ENCODE measurements around the gene SLC10A7. TPM values are rescaled to one million over a fixed set of nuclear protein-coding genes. Genes with fewer than 3 reads are reported as not detected.

The SLC10A7 gene
- total and polyA plus RNA-seq, 4 donors = 3.7 to 18.7 (median 7.6) TPM

DNA sequence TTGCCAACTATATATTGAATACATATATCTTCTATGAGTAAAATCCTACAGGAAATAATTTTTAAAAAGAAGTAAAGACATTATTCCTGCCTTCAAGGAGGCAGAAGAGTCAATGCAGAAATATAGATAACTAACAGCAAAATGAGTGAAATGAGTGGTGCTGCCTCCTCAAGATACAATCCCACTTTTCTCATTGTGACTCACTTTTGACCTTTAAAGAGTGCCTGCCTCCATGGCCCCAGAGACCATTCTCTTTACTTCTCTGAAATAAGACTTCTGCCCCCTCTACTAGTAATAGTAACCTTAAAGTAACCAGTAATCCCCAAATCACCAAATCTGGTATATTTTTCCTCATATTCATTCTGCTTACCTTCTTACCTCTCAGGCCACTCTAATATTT lies 15.5 kb downstream of the SLC10A7 start:
- no peak overlapping the region for H3K4me3 ChIP-seq (ENCODE audit: low read depth in 1 of 3, low read length in 3 of 3)
- DNase-seq (ENCODE audit: low spot score) = no peak
- peaks cover 4 to 13% (median 8%) of the 10 kb centered on the region in 4 donors for H3K36me3 ChIP-seq (ENCODE audit: control insufficient read depth in 4 of 4, insufficient read depth in 3 of 4, low read depth in 1 of 4, low read length in 3 of 4)
- TF ChIP-seq RAD21 (IDR thresholded peaks at IDR 0.05) = no peak
- no peak for TF ChIP-seq FOXA2 (IDR thresholded peaks at IDR 0.05)
- no peak for TF ChIP-seq EGR1 (IDR thresholded peaks at IDR 0.05; ENCODE audit: low read depth in 2 of 2)
- TF ChIP-seq, protein P1, sequence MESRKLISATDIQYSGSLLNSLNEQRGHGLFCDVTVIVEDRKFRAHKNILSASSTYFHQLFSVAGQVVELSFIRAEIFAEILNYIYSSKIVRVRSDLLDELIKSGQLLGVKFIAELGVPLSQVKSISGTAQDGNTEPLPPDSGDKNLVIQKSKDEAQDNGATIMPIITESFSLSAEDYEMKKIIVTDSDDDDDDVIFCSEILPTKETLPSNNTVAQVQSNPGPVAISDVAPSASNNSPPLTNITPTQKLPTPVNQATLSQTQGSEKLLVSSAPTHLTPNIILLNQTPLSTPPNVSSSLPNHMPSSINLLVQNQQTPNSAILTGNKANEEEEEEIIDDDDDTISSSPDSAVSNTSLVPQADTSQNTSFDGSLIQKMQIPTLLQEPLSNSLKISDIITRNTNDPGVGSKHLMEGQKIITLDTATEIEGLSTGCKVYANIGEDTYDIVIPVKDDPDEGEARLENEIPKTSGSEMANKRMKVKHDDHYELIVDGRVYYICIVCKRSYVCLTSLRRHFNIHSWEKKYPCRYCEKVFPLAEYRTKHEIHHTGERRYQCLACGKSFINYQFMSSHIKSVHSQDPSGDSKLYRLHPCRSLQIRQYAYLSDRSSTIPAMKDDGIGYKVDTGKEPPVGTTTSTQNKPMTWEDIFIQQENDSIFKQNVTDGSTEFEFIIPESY (IDR thresholded peaks at IDR 0.05) = no peak
- TF ChIP-seq HNF4A (conservative IDR thresholded peaks at IDR 0.05) = no peak
- no peak for TF ChIP-seq GABPA (IDR thresholded peaks at IDR 0.05 in 1 of 2, conservative IDR thresholded peaks at IDR 0.05 in 1 of 2)
- no peak for TF ChIP-seq FOXA1 (IDR thresholded peaks at IDR 0.05)
- TF ChIP-seq TAF1 (conservative IDR thresholded peaks at IDR 0.05) = no peak
- TF ChIP-seq, protein P2, sequence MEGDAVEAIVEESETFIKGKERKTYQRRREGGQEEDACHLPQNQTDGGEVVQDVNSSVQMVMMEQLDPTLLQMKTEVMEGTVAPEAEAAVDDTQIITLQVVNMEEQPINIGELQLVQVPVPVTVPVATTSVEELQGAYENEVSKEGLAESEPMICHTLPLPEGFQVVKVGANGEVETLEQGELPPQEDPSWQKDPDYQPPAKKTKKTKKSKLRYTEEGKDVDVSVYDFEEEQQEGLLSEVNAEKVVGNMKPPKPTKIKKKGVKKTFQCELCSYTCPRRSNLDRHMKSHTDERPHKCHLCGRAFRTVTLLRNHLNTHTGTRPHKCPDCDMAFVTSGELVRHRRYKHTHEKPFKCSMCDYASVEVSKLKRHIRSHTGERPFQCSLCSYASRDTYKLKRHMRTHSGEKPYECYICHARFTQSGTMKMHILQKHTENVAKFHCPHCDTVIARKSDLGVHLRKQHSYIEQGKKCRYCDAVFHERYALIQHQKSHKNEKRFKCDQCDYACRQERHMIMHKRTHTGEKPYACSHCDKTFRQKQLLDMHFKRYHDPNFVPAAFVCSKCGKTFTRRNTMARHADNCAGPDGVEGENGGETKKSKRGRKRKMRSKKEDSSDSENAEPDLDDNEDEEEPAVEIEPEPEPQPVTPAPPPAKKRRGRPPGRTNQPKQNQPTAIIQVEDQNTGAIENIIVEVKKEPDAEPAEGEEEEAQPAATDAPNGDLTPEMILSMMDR (IDR thresholded peaks at IDR 0.05; ENCODE audit: low read depth, low read length, missing input control) = no peak
- TF ChIP-seq YY1 (IDR thresholded peaks at IDR 0.05) = no peak
- no peak for TF ChIP-seq RXRA (IDR thresholded peaks at IDR 0.05)
- H3K27ac ChIP-seq (ENCODE audit: low read depth in 1 of 2, low read length in 2 of 2) = no peak overlapping the region
- H3K27me3 ChIP-seq (ENCODE audit: control insufficient read depth in 4 of 4, insufficient read depth in 4 of 4, low read length in 3 of 4) = no peaks in the 10 kb centered on the region
- H3K9me3 ChIP-seq (ENCODE audit: control insufficient read depth in 4 of 4, low read length in 3 of 4) = no peaks in the 10 kb centered on the region
- no peak overlapping the region for H3K9ac ChIP-seq (ENCODE audit: low read depth in 1 of 2, low read length in 2 of 2)
- no peaks in the 10 kb centered on the region for H3K4me1 ChIP-seq (ENCODE audit: control insufficient read depth in 4 of 4, insufficient read depth in 4 of 4, low read length in 3 of 4)

DNA sequence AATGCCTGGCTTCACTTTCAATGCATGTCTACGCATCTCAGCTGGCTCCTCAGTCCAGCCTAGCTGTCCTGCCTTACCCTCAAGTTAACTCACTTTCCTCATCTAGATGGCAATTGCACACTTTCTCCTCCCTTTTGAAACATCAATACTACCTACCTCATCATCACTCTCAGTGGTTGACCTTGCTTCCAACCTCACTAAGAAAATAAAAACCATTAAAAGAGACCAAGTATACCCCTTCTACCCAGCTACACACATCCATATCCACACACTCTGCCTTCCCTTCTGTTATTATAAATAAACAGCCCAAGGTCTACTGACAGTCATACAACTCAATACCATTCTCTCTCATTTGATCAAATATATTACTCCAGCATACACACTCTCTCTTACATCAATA lies 21.5 kb downstream of the SLC10A7 start:
- no peaks in the 10 kb centered on the region for H3K27me3 ChIP-seq (ENCODE audit: control insufficient read depth in 4 of 4, insufficient read depth in 4 of 4, low read length in 3 of 4)
- H3K9me3 ChIP-seq (ENCODE audit: control insufficient read depth in 4 of 4, low read length in 3 of 4) = no peaks in the 10 kb centered on the region
- no peak overlapping the region for H3K4me3 ChIP-seq (ENCODE audit: low read depth in 1 of 3, low read length in 3 of 3)
- H3K27ac ChIP-seq (ENCODE audit: low read depth in 1 of 2, low read length in 2 of 2) = no peak overlapping the region
- no peaks in the 10 kb centered on the region for H3K4me1 ChIP-seq (ENCODE audit: control insufficient read depth in 4 of 4, insufficient read depth in 4 of 4, low read length in 3 of 4)
- TF ChIP-seq FOXA2 (IDR thresholded peaks at IDR 0.05) (no peak), SP1 (IDR thresholded peaks at IDR 0.05) (no peak), GABPA (IDR thresholded peaks at IDR 0.05 in 1 of 2, conservative IDR thresholded peaks at IDR 0.05 in 1 of 2) (no peak), YY1 (IDR thresholded peaks at IDR 0.05) (no peak), FOXA1 (IDR thresholded peaks at IDR 0.05) (no peak), EGR1 (IDR thresholded peaks at IDR 0.05; ENCODE audit: low read depth in 2 of 2) (no peak), NR2F2 (IDR thresholded peaks at IDR 0.05) (no peak), TAF1 (conservative IDR thresholded peaks at IDR 0.05) (no peak), RAD21 (IDR thresholded peaks at IDR 0.05) (no peak), JUND (IDR thresholded peaks at IDR 0.05) (no peak), RXRA (IDR thresholded peaks at IDR 0.05) (no peak), HNF4G (IDR thresholded peaks at IDR 0.05) (no peak), HNF4A (conservative IDR thresholded peaks at IDR 0.05) (no peak)
- TF ChIP-seq, protein P3, sequence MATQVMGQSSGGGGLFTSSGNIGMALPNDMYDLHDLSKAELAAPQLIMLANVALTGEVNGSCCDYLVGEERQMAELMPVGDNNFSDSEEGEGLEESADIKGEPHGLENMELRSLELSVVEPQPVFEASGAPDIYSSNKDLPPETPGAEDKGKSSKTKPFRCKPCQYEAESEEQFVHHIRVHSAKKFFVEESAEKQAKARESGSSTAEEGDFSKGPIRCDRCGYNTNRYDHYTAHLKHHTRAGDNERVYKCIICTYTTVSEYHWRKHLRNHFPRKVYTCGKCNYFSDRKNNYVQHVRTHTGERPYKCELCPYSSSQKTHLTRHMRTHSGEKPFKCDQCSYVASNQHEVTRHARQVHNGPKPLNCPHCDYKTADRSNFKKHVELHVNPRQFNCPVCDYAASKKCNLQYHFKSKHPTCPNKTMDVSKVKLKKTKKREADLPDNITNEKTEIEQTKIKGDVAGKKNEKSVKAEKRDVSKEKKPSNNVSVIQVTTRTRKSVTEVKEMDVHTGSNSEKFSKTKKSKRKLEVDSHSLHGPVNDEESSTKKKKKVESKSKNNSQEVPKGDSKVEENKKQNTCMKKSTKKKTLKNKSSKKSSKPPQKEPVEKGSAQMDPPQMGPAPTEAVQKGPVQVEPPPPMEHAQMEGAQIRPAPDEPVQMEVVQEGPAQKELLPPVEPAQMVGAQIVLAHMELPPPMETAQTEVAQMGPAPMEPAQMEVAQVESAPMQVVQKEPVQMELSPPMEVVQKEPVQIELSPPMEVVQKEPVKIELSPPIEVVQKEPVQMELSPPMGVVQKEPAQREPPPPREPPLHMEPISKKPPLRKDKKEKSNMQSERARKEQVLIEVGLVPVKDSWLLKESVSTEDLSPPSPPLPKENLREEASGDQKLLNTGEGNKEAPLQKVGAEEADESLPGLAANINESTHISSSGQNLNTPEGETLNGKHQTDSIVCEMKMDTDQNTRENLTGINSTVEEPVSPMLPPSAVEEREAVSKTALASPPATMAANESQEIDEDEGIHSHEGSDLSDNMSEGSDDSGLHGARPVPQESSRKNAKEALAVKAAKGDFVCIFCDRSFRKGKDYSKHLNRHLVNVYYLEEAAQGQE (IDR thresholded peaks at IDR 0.05) = no peak
- TF ChIP-seq, protein P4, sequence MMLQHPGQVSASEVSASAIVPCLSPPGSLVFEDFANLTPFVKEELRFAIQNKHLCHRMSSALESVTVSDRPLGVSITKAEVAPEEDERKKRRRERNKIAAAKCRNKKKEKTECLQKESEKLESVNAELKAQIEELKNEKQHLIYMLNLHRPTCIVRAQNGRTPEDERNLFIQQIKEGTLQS (IDR thresholded peaks at IDR 0.05) = no peak
- TF ChIP-seq, protein P1 (IDR thresholded peaks at IDR 0.05) = no peak
- TF ChIP-seq, protein P2 (IDR thresholded peaks at IDR 0.05; ENCODE audit: low read depth, low read length, missing input control) = no peak
- TF ChIP-seq, protein P5, sequence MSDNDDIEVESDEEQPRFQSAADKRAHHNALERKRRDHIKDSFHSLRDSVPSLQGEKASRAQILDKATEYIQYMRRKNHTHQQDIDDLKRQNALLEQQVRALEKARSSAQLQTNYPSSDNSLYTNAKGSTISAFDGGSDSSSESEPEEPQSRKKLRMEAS (IDR thresholded peaks at IDR 0.05) = no peak
- 98% methylated on average over 1 of the region's 1 CpG for WGBS
- peaks cover 2 to 12% (median 6%) of the 10 kb centered on the region in 4 donors for H3K36me3 ChIP-seq (ENCODE audit: control insufficient read depth in 4 of 4, insufficient read depth in 3 of 4, low read depth in 1 of 4, low read length in 3 of 4)
- DNase-seq (ENCODE audit: low spot score) = no peak
- no peak overlapping the region for H3K9ac ChIP-seq (ENCODE audit: low read depth in 1 of 2, low read length in 2 of 2)
